MM.1S (cell line): ENCODE results near the gene PAPSS1.

Experiments used
- DNase-seq: peaks from one replicate; pipeline ENCODE4 v3.0.0-alpha.2; 2015
- H2AFZ ChIP-seq: fragments of 300-600 bp; sonication (generic); 2 replicates; pipeline ENCODE4 v1.6.0; 2016; ENCODE audit warnings: antibody characterized with exemption, low read length
- H3F3A ChIP-seq: fragments of 300-600 bp; sonication (generic); 2 replicates; pipeline ENCODE4 v1.6.1; 2016; ENCODE audit warnings: mild to moderate bottlenecking, antibody characterized with exemption, low read length, moderate library complexity, mixed read lengths; ENCODE audit not compliant: insufficient read depth
- H3K27ac ChIP-seq: fragments of 300-600 bp; sonication (generic); 2 replicates; pipeline ENCODE4 v1.5.1; 2016; ENCODE audit warnings: mild to moderate bottlenecking, low read length
- H3K27me3 ChIP-seq: fragments of 300-600 bp; sonication (generic); replicated peaks from 2 replicates; pipeline ENCODE4 v1.6.0; 2016; ENCODE audit warnings: low read length; ENCODE audit not compliant: insufficient read depth
- H3K36me3 ChIP-seq: fragments of 300-600 bp; sonication (generic); replicated peaks from 2 replicates; pipeline ENCODE4 v1.6.1; 2016; ENCODE audit warnings: mild to moderate bottlenecking, low read length, mixed read lengths; ENCODE audit not compliant: insufficient read depth
- H3K4me1 ChIP-seq: fragments of 300-600 bp; sonication (generic); 2 replicates; pipeline ENCODE4 v1.6.1; 2016; ENCODE audit warnings: low read length, mixed read lengths
- H3K4me2 ChIP-seq: fragments of 300-600 bp; sonication (generic); 2 replicates; pipeline ENCODE4 v1.6.0; 2016; ENCODE audit warnings: low read depth, low read length
- H3K4me3 ChIP-seq: fragments of 300-600 bp; sonication (generic); 2 replicates; pipeline ENCODE4 v1.5.1; 2016; ENCODE audit warnings: low read length, mixed read lengths
- H3K79me2 ChIP-seq: fragments of 300-600 bp; sonication (generic); 2 replicates; pipeline ENCODE4 v1.6.1; 2016; ENCODE audit warnings: mixed run types, low read length, mixed read lengths
- H3K9ac ChIP-seq: fragments of 300-600 bp; sonication (generic); 2 replicates; pipeline ENCODE4 v1.6.1; 2016; ENCODE audit warnings: low read length, mixed read lengths
- H3K9me2 ChIP-seq: fragments of 300-600 bp; sonication (generic); replicated peaks from 2 replicates; pipeline ENCODE4 v1.6.1; 2016; ENCODE audit warnings: mild to moderate bottlenecking, low read length, mixed read lengths; ENCODE audit not compliant: insufficient read depth
- H3K9me3 ChIP-seq: fragments of 300-600 bp; sonication (generic); replicated peaks from 2 replicates; pipeline ENCODE4 v1.6.1; 2016; ENCODE audit warnings: mild to moderate bottlenecking, low read length, mixed read lengths; ENCODE audit not compliant: insufficient read depth
- H4K20me1 ChIP-seq: fragments of 300-600 bp; sonication (generic); 2 replicates; pipeline ENCODE4 v1.6.1; 2016; ENCODE audit warnings: mild to moderate bottlenecking, low read length, moderate library complexity, mixed read lengths; ENCODE audit not compliant: insufficient read depth
- CTCF ChIP-seq: fragments of 300-600 bp; sonication (generic); IDR thresholded peaks from 2 replicates; pipeline ENCODE4 v1.5.1; 2016; ENCODE audit warnings: antibody characterized with exemption, low read length, mixed read lengths
- EZH2 ChIP-seq: fragments of 300-600 bp; sonication (generic); optimal IDR thresholded peaks from 2 replicates; pipeline ENCODE3; 2017; ENCODE audit warnings: low read depth, mild to moderate bottlenecking, antibody characterized with exemption, low read length, mixed read lengths
- EZH2phosphoT487 ChIP-seq: fragments of 300-600 bp; sonication (generic); IDR thresholded peaks from 2 replicates; pipeline ENCODE4 v1.6.1; 2018; ENCODE audit warnings: antibody characterized with exemption, low read length

The PAPSS1 gene

GRCh38 chr4:107619731-107620130 is 100.3 kb downstream of the PAPSS1 start:
- Histone ChIP-seq H3K9me3 (no peaks in the 10 kb centered on the region), H3K9me2 (no peaks in the 10 kb centered on the region), H4K20me1 (no peaks in the 10 kb centered on the region), H3K27me3 (no peaks in the 10 kb centered on the region), H3K4me3 (no peak overlapping the region), H3K79me2 (no peaks in the 10 kb centered on the region), H3K9ac (no peak overlapping the region), H3K36me3 (peaks cover 2% of the 10 kb centered on the region; the same call in 1 of the 2 replicates), H3K4me2 (no peak overlapping the region), H3K4me1 (no peaks in the 10 kb centered on the region), H3K27ac (no peak overlapping the region), H3F3A (no peaks in the 10 kb centered on the region), H2AFZ (no peak overlapping the region)
- no peak for TF ChIP-seq EZH2phosphoT487
- DNase-seq, result no peak

GRCh38 chr4:107619066-107619465 is 101.0 kb downstream of the PAPSS1 start:
- H3K4me2 ChIP-seq, result no peak overlapping the region
- no peaks in the 10 kb centered on the region for H3K27me3 ChIP-seq
- no peak overlapping the region for H3K4me3 ChIP-seq
- no peaks in the 10 kb centered on the region for H3K9me2 ChIP-seq
- no peaks in the 10 kb centered on the region for H3F3A ChIP-seq
- no peak overlapping the region for H3K27ac ChIP-seq
- no peaks in the 10 kb centered on the region for H3K79me2 ChIP-seq
- no peaks in the 10 kb centered on the region; the same call in 1 of the 2 replicates for H3K36me3 ChIP-seq
- H3K9me3 ChIP-seq, result no peaks in the 10 kb centered on the region
- no peaks in the 10 kb centered on the region for H4K20me1 ChIP-seq
- no peak overlapping the region for H3K9ac ChIP-seq
- TF ChIP-seq CTCF, result no peak
- no peak for TF ChIP-seq EZH2phosphoT487
- no peak for TF ChIP-seq EZH2
- no peaks in the 10 kb centered on the region for H3K4me1 ChIP-seq
- DNase-seq, result no peak
- H2AFZ ChIP-seq, result no peak overlapping the region

- Histone ChIP-seq H3F3A (no peaks in the 10 kb centered on the region), H3K9me2 (no peaks in the 10 kb centered on the region), H3K9me3 (no peaks in the 10 kb centered on the region), H3K79me2 (no peaks in the 10 kb centered on the region), H3K4me2 (no peak overlapping the region), H3K36me3 (no peaks in the 10 kb centered on the region; the same call in 1 of the 2 replicates), H3K27me3 (no peaks in the 10 kb centered on the region), H4K20me1 (no peaks in the 10 kb centered on the region), H3K9ac (no peak overlapping the region), H3K4me1 (no peaks in the 10 kb centered on the region), H2AFZ (no peak overlapping the region), H3K27ac (no peak overlapping the region), H3K4me3 (no peak overlapping the region)
- DNase-seq, result no peak
- TF ChIP-seq EZH2phosphoT487, result no peak
- no peak for TF ChIP-seq CTCF
- TF ChIP-seq EZH2, result no peak
Measured at GRCh38 chr4:107618656-107619055, 101.4 kb downstream of the PAPSS1 start.

- H3K36me3 ChIP-seq, result no peaks in the 10 kb centered on the region; the same call in 1 of the 2 replicates
- no peak overlapping the region for H3K9ac ChIP-seq
- H3K4me2 ChIP-seq, result no peak overlapping the region
- no peaks in the 10 kb centered on the region for H3K9me2 ChIP-seq
- H3K27me3 ChIP-seq, result no peaks in the 10 kb centered on the region
- H4K20me1 ChIP-seq, result no peaks in the 10 kb centered on the region
- no peaks in the 10 kb centered on the region for H3K9me3 ChIP-seq
- H3K79me2 ChIP-seq, result no peaks in the 10 kb centered on the region
- H2AFZ ChIP-seq, result no peak overlapping the region
- no peak overlapping the region for H3K27ac ChIP-seq
- H3K4me1 ChIP-seq, result no peaks in the 10 kb centered on the region
- TF ChIP-seq EZH2phosphoT487 (no peak), CTCF (no peak), EZH2 (no peak)
- no peak overlapping the region for H3K4me3 ChIP-seq
- no peaks in the 10 kb centered on the region for H3F3A ChIP-seq
- DNase-seq, result no peak
Measured at GRCh38 chr4:107616838-107617389, 103.1 kb downstream of the PAPSS1 start.
